Testis (tissue), 2 donors: ENCODE results near the gene LMTK3.
A peak's percentile ranks its signal among the peaks of the same experiment; 100 is the strongest.

Experiments used
- POLR2A ChIP-seq: fragments of 450-650 bp; IDR thresholded peaks from one replicate; pipeline ENCODE4 v1.6.1; 2017; ENCODE audit warnings: antibody characterized with exemption, mild to moderate bottlenecking, moderate library complexity
- TF ChIP-seq, protein P1 (sequence below), 3 experiments: fragments of 450-650 bp in 2 of 3; fragments of 200-600 bp in 1 of 3; sonication (generic) in 1 of 3; IDR thresholded peaks; one replicate each; pipeline ENCODE4 v1.5.1; 2016 to 2019; ENCODE audit warnings: antibody characterized with exemption in 3 of 3, mild to moderate bottlenecking in 2 of 3, moderate library complexity in 1 of 3

DNA sequence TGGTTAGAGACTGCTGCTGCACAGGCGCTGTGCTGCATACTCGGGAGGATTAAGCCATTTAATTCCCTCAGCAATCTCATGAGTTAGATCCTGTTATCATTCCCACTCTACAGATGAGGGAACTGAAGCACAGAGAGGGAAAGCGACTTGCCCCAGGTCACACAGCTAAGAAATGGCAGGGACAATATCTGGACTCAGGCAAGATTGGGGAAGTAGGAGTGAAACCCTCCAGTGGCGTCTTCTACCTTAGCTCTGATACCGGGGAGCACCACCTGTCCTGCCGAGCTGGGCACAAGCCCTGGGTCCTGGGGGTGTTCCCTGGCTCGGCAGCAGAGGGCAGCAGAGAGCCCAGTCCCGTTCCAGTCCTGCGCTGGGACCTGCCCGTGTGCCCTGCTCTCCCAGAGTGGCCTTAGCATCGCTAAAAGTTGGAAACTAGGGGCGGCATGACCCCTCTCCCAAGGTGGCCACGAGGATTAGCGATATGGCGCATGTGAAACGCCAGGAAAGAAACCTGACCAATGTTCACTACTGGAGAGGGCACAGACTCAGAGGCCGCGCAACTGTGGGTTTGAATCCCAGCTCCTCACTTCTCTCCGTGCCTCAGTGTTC lies 21.9 kb downstream of the LMTK3 start:
- no peak for TF ChIP-seq POLR2A
- TF ChIP-seq, protein P1, sequence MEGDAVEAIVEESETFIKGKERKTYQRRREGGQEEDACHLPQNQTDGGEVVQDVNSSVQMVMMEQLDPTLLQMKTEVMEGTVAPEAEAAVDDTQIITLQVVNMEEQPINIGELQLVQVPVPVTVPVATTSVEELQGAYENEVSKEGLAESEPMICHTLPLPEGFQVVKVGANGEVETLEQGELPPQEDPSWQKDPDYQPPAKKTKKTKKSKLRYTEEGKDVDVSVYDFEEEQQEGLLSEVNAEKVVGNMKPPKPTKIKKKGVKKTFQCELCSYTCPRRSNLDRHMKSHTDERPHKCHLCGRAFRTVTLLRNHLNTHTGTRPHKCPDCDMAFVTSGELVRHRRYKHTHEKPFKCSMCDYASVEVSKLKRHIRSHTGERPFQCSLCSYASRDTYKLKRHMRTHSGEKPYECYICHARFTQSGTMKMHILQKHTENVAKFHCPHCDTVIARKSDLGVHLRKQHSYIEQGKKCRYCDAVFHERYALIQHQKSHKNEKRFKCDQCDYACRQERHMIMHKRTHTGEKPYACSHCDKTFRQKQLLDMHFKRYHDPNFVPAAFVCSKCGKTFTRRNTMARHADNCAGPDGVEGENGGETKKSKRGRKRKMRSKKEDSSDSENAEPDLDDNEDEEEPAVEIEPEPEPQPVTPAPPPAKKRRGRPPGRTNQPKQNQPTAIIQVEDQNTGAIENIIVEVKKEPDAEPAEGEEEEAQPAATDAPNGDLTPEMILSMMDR (IDR thresholded peaks at IDR 0.05) = peak; percentile 67 to 87 (median 78)
